H1 (cell line): ENCODE measurements around the gene TP73. TPM values are rescaled to one million over a fixed set of nuclear protein-coding genes. Genes with fewer than 3 reads are reported as not detected.
A peak's percentile ranks its signal among the peaks of the same experiment; 100 is the strongest.

ENCODE experiments used
- CTCF ChIA-PET: fragments of 300-600 bp; sonication (Branson Sonifier 250); formaldehyde crosslinking; loops from one replicate; lab custom pipeline; 2021; ENCODE audit not compliant: partially characterized antibody; lab: Charles Lee
- POLR2A ChIA-PET: fragments of 300-600 bp; sonication (Branson Sonifier 250); formaldehyde crosslinking; loops from one replicate; lab custom pipeline; 2021; ENCODE audit warnings: inconsistent platforms; ENCODE audit not compliant: partially characterized antibody; lab: Charles Lee
- DNase-seq, 2 experiments: peaks; one replicate each; pipeline versions ENCODE4 v3.0.0 to v3.0.0-alpha.2; 2010 to 2022; ENCODE audit warnings: low spot score in 2 of 2, low read depth in 1 of 2, mixed read lengths in 1 of 2
- FAIRE-seq: peaks from 2 replicates; lab custom pipeline; 2011; peaks lifted over from hg19 to GRCh38; lab: Jason Lieb, UNC
- H2AFZ ChIP-seq: 2 replicates; pipeline ENCODE4 v1.8.1; 2012; ENCODE audit warnings: low read length, inconsistent platforms
- H2AK5ac ChIP-seq: 2 replicates; pipeline ENCODE4 v1.6.1; 2013; ENCODE audit warnings: low read depth, low read length
- H2BK120ac ChIP-seq: replicated peaks from 2 replicates; pipeline ENCODE3; 2013; ENCODE audit warnings: low read depth, low read length, inconsistent platforms
- H2BK12ac ChIP-seq: 2 replicates; pipeline ENCODE4 v1.6.1; 2013; ENCODE audit warnings: low read depth, low read length
- H2BK15ac ChIP-seq: 2 replicates; pipeline ENCODE4 v1.6.1; 2013; ENCODE audit warnings: low read length
- H2BK20ac ChIP-seq: 2 replicates; pipeline ENCODE4 v1.6.1; 2013; ENCODE audit warnings: low read length
- H2BK5ac ChIP-seq: 2 replicates; pipeline ENCODE4 v1.6.1; 2013; ENCODE audit warnings: low read depth, low read length
- H3K14ac ChIP-seq: 2 replicates; pipeline ENCODE4 v1.6.1; 2013; ENCODE audit warnings: inconsistent platforms; ENCODE audit not compliant: insufficient read length
- H3K18ac ChIP-seq: 2 replicates; pipeline ENCODE4 v1.6.1; 2013; ENCODE audit warnings: low read length; ENCODE audit errors: extremely low read depth
- H3K23ac ChIP-seq: 2 replicates; pipeline ENCODE4 v1.6.1; 2013; ENCODE audit warnings: inconsistent platforms; ENCODE audit not compliant: insufficient read length
- H3K23me2 ChIP-seq: 2 replicates; pipeline ENCODE4 v1.6.1; 2013; ENCODE audit warnings: low read depth, low read length
- H3K27ac ChIP-seq: 2 replicates; pipeline ENCODE4 v1.6.1; 2011; ENCODE audit warnings: low read depth, low read length, inconsistent platforms
- H3K27me3 ChIP-seq, 4 experiments: replicated peaks in 1 of 4; 1 replicate in 1 of 4; 2 replicates in 3 of 4; pipeline versions ENCODE4 v1.6.1 to v1.8.1; 2011 to 2013; ENCODE audit warnings: low read length in 3 of 4, mild to moderate bottlenecking in 3 of 4, inconsistent platforms in 2 of 4, mixed read lengths in 2 of 4, moderate library complexity in 1 of 4; ENCODE audit not compliant: control insufficient read depth in 3 of 4, insufficient read depth in 3 of 4; ENCODE audit errors: extremely low read depth in 1 of 4
- H3K36me3 ChIP-seq, 4 experiments: 2 replicates each; pipeline versions ENCODE4 v1.6.1 to v1.8.1; 2011 to 2013; ENCODE audit warnings: mild to moderate bottlenecking in 4 of 4, low read length in 3 of 4, moderate library complexity in 2 of 4, control low read depth in 1 of 4, inconsistent platforms in 1 of 4; ENCODE audit not compliant: insufficient read depth in 4 of 4, control insufficient read depth in 2 of 4
- H3K4ac ChIP-seq: replicated peaks from 2 replicates; pipeline ENCODE3; 2013; ENCODE audit warnings: low read length, low read depth, mixed read lengths, inconsistent platforms; ENCODE audit not compliant: insufficient read length
- H3K4me1 ChIP-seq, 4 experiments: replicated peaks in 1 of 4; 1 replicate in 1 of 4; 2 replicates in 3 of 4; pipeline versions ENCODE4 v1.6.1 to v1.8.1; 2011 to 2013; ENCODE audit warnings: low read length in 3 of 4, inconsistent platforms in 2 of 4, mixed read lengths in 1 of 4; ENCODE audit not compliant: insufficient read depth in 4 of 4, control insufficient read depth in 3 of 4
- H3K4me2 ChIP-seq, 2 experiments: 2 replicates each; pipeline versions ENCODE4 v1.6.1 to v1.8.1; 2011 to 2013; ENCODE audit warnings: low read depth in 2 of 2, low read length in 2 of 2, control low read depth in 1 of 2, inconsistent platforms in 1 of 2, mild to moderate bottlenecking in 1 of 2; ENCODE audit not compliant: insufficient read depth in 1 of 2
- H3K4me3 ChIP-seq, 4 experiments: fragments of 200-600, 300-600 bp in 1 of 4; sonication (generic), shearing (Covaris generic), sonication (Bioruptor Twin) in 1 of 4; 2 replicates each; pipeline versions ENCODE4 v1.5.1 to v1.8.1; 2011 to 2016; ENCODE audit warnings: low read length in 4 of 4, low read depth in 3 of 4, control low read depth in 2 of 4, inconsistent platforms in 2 of 4, mild to moderate bottlenecking in 2 of 4, mixed read lengths in 1 of 4, moderate library complexity in 1 of 4; ENCODE audit not compliant: insufficient read depth in 2 of 4; ENCODE audit errors: extremely low read depth in 1 of 4
- H3K56ac ChIP-seq: replicated peaks from 2 replicates; pipeline ENCODE3; 2013; ENCODE audit warnings: low read depth, mild to moderate bottlenecking, mixed read lengths, low read length, inconsistent platforms; ENCODE audit not compliant: insufficient read length
- H3K79me1 ChIP-seq: 2 replicates; pipeline ENCODE4 v1.6.1; 2013; ENCODE audit warnings: low read depth, low read length, control low read depth
- H3K79me2 ChIP-seq, 2 experiments: 2 replicates each; pipeline versions ENCODE4 v1.6.1 to v1.8.1; 2012 to 2013; ENCODE audit warnings: low read length in 2 of 2, mild to moderate bottlenecking in 2 of 2, inconsistent platforms in 1 of 2; ENCODE audit not compliant: insufficient read depth in 2 of 2, control insufficient read depth in 1 of 2
- H3K9ac ChIP-seq, 4 experiments: replicated peaks in 1 of 4; 1 replicate in 1 of 4; 2 replicates in 3 of 4; pipeline versions ENCODE4 v1.6.1 to v1.8.1; 2011 to 2013; ENCODE audit warnings: low read depth in 3 of 4, low read length in 3 of 4, control low read depth in 2 of 4, mild to moderate bottlenecking in 2 of 4, moderate library complexity in 2 of 4, inconsistent platforms in 1 of 4; ENCODE audit errors: extremely low read depth in 1 of 4
- H3K9me3 ChIP-seq, 2 experiments: 2 replicates each; pipeline versions ENCODE4 v1.6.1 to v1.8.1; 2012 to 2013; ENCODE audit warnings: mild to moderate bottlenecking in 2 of 2, moderate library complexity in 2 of 2, control low read depth in 1 of 2, inconsistent platforms in 1 of 2, low read depth in 1 of 2, low read length in 1 of 2, mixed read lengths in 1 of 2; ENCODE audit not compliant: insufficient read depth in 2 of 2
- H4K20me1 ChIP-seq, 2 experiments: replicated peaks in 1 of 2; 2 replicates each; pipeline versions ENCODE3 to v1.8.1; 2011 to 2013; ENCODE audit warnings: inconsistent platforms in 2 of 2, low read length in 2 of 2, mild to moderate bottlenecking in 1 of 2; ENCODE audit not compliant: insufficient read depth in 2 of 2, control insufficient read depth in 1 of 2
- H4K5ac ChIP-seq: 2 replicates; pipeline ENCODE4 v1.6.1; 2013; ENCODE audit warnings: low read length, low read depth, mixed read lengths, inconsistent platforms; ENCODE audit not compliant: insufficient read length
- H4K8ac ChIP-seq: 2 replicates; pipeline ENCODE4 v1.8.0; 2013; ENCODE audit warnings: mild to moderate bottlenecking, moderate library complexity, low read length, inconsistent platforms; ENCODE audit not compliant: insufficient read depth; ENCODE audit errors: extremely low read depth
- H4K91ac ChIP-seq: replicated peaks from 2 replicates; pipeline ENCODE3; 2013; ENCODE audit warnings: low read length, mixed read lengths, inconsistent platforms; ENCODE audit not compliant: insufficient read length
- BCL11A ChIP-seq, 2 experiments: IDR thresholded peaks; one replicate each; pipeline ENCODE4 v1.6.1; 2011; ENCODE audit warnings: low read depth in 2 of 2, low read length in 2 of 2, mild to moderate bottlenecking in 2 of 2
- POU5F1 ChIP-seq: IDR thresholded peaks from 2 replicates; pipeline ENCODE4 v1.6.1; 2011; ENCODE audit warnings: low read depth, mild to moderate bottlenecking, low read length, moderate library complexity
- RBBP5 ChIP-seq: IDR thresholded peaks from 2 replicates; pipeline ENCODE4 v1.7.1; 2012; ENCODE audit warnings: low read depth, mild to moderate bottlenecking, inconsistent platforms, low read length, moderate library complexity, borderline replicate concordance
- SIN3A ChIP-seq, 2 experiments: IDR thresholded peaks in 1 of 2; conservative IDR thresholded peaks in 1 of 2; 2 replicates each; pipeline ENCODE4 v1.6.1; 2011 to 2012; ENCODE audit warnings: low read length in 2 of 2, improper control_type of control experiment in 1 of 2, low read depth in 1 of 2, mild to moderate bottlenecking in 1 of 2
- SP2 ChIP-seq: IDR thresholded peaks from 2 replicates; pipeline ENCODE4 v1.6.1; 2012; ENCODE audit warnings: mild to moderate bottlenecking, low read length, inconsistent platforms
- WGBS, 2 experiments: shearing (Covaris generic) in 1 of 2; methylation state at CpG; one replicate each; pipeline versions ENCODE4 v1.1.6 to v1.1.7; 2013 to 2015; ENCODE audit warnings: low lambda C conversion rate in 2 of 2, mixed read lengths in 2 of 2, inconsistent platforms in 1 of 2, low coverage in 1 of 2, missing lambda C conversion rate in 1 of 2; ENCODE audit not compliant: insufficient replicate concordance in 2 of 2, insufficient coverage in 1 of 2, insufficient read length in 1 of 2; ENCODE audit errors: extremely low coverage in 1 of 2, missing lambda C conversion rate in 1 of 2; 5-methylcytosine and 5-hydroxymethylcytosine counted together
- polyA plus RNA-seq, 7 experiments: library from polyadenylated mRNA; depleted of rRNA in 3 of 7; stranded (reverse) in 5 of 7; unstranded in 2 of 7; fragments of >200 nt in 5 of 7; fragments of 200-250 nt in 2 of 7; gene quantifications; 1 replicate in 5 of 7; 2 replicates in 1 of 7; 4 replicates in 1 of 7; pipeline versions ENCODE4 v1.2.1 to v1.2.3, GENCODE V29; 2011 to 2013; ENCODE audit warnings: missing spikeins in 2 of 7, mixed read lengths in 2 of 7
- total RNA-seq: library from RNA; stranded (reverse); fragmentation: NEBNext Ultra II Directional; extraction: Animal tissue kit (Norgen Biotek cat#: 25700); gene quantifications from 2 replicates; pipeline ENCODE4 v1.2.1, GENCODE V29; 2021
- TF ChIP-seq, protein P1 (sequence below): IDR thresholded peaks from 2 replicates; pipeline ENCODE4 v1.6.1; 2012; ENCODE audit warnings: inconsistent platforms
- TF ChIP-seq, protein P2 (sequence below): IDR thresholded peaks from 2 replicates; pipeline ENCODE4 v1.6.1; 2012; ENCODE audit warnings: inconsistent platforms

TP73 gene
- total and polyA plus RNA-seq, 2 of the 8 experiments (the other 6 are each of a cell fraction or from before 2014, with no cell fraction given): 2.6 to 3.1 TPM

DNA sequence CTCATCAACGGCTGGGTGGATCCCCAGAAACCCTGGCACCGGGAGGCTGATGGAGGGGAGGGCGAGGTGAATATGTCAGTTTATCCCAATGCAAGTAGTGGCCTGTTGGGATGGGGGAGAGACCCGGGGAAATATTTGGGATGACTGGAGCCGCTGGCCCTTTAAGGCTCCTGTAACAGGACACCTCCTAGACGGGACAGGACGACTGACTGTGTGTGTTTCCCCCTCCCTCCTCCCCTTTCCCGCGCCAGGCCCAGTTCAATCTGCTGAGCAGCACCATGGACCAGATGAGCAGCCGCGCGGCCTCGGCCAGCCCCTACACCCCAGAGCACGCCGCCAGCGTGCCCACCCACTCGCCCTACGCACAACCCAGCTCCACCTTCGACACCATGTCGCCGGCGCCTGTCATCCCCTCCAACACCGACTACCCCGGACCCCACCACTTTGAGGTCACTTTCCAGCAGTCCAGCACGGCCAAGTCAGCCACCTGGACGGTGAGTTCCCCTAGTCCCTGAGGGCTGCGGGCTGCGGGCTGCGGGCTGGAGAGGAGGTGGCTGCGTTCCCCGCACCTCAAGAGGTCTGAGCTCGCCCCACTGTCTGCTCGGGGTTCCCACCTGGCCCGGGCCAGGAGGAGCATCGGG, 55.1 kb downstream of the TP73 start:
- no peak overlapping the region for H2BK12ac ChIP-seq
- 0 out of 2 replicates have a peak overlapping the region, but pooled peaks have one; percentile 56 for H2BK5ac ChIP-seq
- H3K14ac ChIP-seq: no peak overlapping the region
- no peak overlapping the region for H3K27ac ChIP-seq
- no peaks in the 10 kb centered on the region for H3K36me3 ChIP-seq
- H3K79me1 ChIP-seq: no peaks in the 10 kb centered on the region; the same call in 1 of the 2 replicates
- no peak overlapping the region for H2AK5ac ChIP-seq
- no peak overlapping the region for H2BK20ac ChIP-seq
- FAIRE-seq (no peak), DNase-seq (peak; percentile 27 to 70)
- H4K91ac ChIP-seq: no peak overlapping the region
- CTCF ChIA-PET: interaction anchor here (1.0 to 4.7 kb wide), 6 partner anchors 8 to 93 kb away, joined by 3 to 24 read pairs (median 4); no protein-coding TSS in a partner anchor
- 21% methylated on average over 31 of the region's 35 CpGs; no CpG with 5 or more reads in 1 of the 2 experiments for WGBS, 2 experiments
- H4K8ac ChIP-seq: 0 out of 2 replicates have a peak overlapping the region, but pooled peaks have one; percentile 9
- no peaks in the 10 kb centered on the region for H3K9me3 ChIP-seq
- H2BK15ac ChIP-seq: peak overlapping the region; percentile 46; the same call in 1 of the 2 replicates
- no peak overlapping the region for H2AFZ ChIP-seq
- H3K9ac ChIP-seq: no peak overlapping the region; a peak in 2 of 7 replicates
- H3K4me1 ChIP-seq: peaks cover 4 to 32% (median 27%) of the 10 kb centered on the region in 4 experiments
- no peak overlapping the region for H3K23ac ChIP-seq
- peak overlapping the region; percentile 68 to 72 for H3K4me2 ChIP-seq
- POLR2A ChIA-PET: interaction anchor here (1.3 kb wide), 1 partner anchor 11 kb away, joined by 5 read pairs; no protein-coding TSS in a partner anchor
- H3K4me3 ChIP-seq: peak overlapping the region in 3 of 4 experiments; percentile 17 to 49 (median 34); a peak in 4 of 8 replicates
- H3K18ac ChIP-seq: no peak overlapping the region; the same call in 1 of the 2 replicates
- peaks cover 0 to 17% (median 5%) of the 10 kb centered on the region in 4 experiments; a peak in 4 of 7 replicates for H3K27me3 ChIP-seq
- no peak overlapping the region for H4K5ac ChIP-seq
- no peak overlapping the region for H2BK120ac ChIP-seq
- TF ChIP-seq POU5F1 (no peak), SP2 (no peak), RBBP5 (no peak), SIN3A (conservative IDR thresholded peaks at IDR 0.05 in 1 of 2, IDR thresholded peaks at IDR 0.05 in 1 of 2; ENCODE audit: low read depth in 1 of 2, low read length in 2 of 2) (peak in 1 of 2 experiments; percentile 67; a peak in 2 of 4 replicates), BCL11A (IDR thresholded peaks at IDR 0.05; ENCODE audit: low read depth in 2 of 2, low read length in 2 of 2) (no peak)
- TF ChIP-seq, protein P1, sequence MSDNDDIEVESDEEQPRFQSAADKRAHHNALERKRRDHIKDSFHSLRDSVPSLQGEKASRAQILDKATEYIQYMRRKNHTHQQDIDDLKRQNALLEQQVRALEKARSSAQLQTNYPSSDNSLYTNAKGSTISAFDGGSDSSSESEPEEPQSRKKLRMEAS: peak; percentile 47
- TF ChIP-seq, protein P2, sequence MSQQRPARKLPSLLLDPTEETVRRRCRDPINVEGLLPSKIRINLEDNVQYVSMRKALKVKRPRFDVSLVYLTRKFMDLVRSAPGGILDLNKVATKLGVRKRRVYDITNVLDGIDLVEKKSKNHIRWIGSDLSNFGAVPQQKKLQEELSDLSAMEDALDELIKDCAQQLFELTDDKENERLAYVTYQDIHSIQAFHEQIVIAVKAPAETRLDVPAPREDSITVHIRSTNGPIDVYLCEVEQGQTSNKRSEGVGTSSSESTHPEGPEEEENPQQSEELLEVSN: peak; percentile 36; the same call in 1 of the 2 replicates
- H3K79me2 ChIP-seq: no peaks in the 10 kb centered on the region
- H3K56ac ChIP-seq: no peak overlapping the region
- no peaks in the 10 kb centered on the region; the same call in 1 of the 2 replicates for H3K23me2 ChIP-seq
- no peak overlapping the region for H3K4ac ChIP-seq
- H4K20me1 ChIP-seq: peaks cover 7 to 19% of the 10 kb centered on the region in 2 experiments
